HG03354 (cell line): Measurements from ENCODE around the gene DGCR8.
A peak's percentile ranks its signal among the peaks of the same experiment; 100 is the strongest.
"Not testable (repeated sequence)": the region's sequence is repeated elsewhere in the genome, so short reads cannot be mapped to it uniquely, and the experiment has no call there.

ENCODE experiments used
- ATAC-seq: cut with Tn5 transposase; IDR thresholded peaks from one replicate; pipeline ENCODE4 v1.9.1; 2021; ENCODE audit warnings: mild to moderate bottlenecking; ENCODE audit not compliant: unreplicated experiment, poor library complexity, severe bottlenecking

Gene DGCR8

DNA sequence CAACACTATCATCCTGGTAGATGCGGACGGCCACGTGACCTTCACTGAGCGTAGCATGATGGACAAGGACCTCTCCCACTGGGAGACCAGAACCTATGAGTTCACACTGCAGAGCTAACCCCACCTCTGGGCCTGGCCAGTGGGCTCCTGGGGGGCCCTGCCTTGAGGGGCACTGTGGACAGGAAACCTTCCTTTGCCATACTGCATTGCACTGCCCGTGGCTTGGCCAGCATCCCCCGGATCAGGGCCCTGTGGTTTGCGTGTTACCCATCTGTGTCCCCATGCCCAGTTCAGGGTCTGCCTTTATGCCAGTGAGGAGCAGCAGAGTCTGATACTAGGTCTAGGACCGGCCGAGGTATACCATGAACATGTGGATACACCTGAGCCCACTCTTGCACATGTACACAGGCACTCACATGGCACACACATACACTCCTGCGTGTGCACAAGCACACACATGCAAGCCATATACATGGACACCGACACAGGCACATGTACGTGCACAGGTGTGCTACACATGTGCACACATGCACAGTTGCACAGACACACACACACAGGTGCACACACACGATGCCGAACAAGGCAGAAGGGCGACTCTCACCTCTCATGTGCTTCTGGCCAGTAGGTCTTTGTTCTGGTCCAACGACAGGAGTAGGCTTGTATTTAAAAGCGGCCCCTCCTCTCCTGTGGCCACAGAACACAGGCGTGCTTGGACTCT is 15.3 kb upstream of the DGCR8 start:
- ATAC-seq: no peak

DNA sequence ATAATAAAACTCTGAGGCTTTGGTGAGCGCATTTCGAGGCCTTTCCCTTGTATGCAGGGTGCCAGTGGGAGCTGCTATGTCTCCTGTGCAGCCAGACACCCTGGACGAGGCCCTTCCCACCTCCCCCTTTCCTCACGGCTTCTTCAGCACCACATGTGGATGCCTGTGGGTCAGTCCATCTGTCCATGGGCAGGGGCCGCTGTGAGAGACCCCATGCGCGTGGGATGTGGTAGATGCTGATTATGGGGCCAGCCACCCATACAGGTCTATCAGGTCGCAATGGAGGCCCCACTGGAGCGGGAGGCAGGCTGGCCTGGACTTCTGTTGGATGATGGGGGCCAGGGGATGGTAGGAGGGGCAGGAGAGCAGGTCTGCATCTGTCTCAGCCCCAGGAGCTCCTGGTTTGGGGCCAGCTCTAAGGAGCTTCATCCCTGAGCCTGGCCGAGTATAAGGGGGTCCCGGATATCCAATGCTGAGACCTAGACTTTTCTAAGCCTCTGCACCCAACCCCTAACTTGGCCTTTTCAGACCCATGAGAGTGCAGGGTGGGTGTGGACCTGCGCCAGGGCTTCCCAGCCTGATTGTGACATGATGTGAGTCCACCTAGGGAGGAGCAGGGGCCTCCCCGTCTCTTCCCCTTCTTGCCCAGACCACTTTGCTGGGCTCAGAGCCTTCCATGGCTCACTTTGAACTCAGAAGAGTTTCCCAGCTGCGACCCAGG is 14.0 kb upstream of the DGCR8 start:
- ATAC-seq: no peak

DNA sequence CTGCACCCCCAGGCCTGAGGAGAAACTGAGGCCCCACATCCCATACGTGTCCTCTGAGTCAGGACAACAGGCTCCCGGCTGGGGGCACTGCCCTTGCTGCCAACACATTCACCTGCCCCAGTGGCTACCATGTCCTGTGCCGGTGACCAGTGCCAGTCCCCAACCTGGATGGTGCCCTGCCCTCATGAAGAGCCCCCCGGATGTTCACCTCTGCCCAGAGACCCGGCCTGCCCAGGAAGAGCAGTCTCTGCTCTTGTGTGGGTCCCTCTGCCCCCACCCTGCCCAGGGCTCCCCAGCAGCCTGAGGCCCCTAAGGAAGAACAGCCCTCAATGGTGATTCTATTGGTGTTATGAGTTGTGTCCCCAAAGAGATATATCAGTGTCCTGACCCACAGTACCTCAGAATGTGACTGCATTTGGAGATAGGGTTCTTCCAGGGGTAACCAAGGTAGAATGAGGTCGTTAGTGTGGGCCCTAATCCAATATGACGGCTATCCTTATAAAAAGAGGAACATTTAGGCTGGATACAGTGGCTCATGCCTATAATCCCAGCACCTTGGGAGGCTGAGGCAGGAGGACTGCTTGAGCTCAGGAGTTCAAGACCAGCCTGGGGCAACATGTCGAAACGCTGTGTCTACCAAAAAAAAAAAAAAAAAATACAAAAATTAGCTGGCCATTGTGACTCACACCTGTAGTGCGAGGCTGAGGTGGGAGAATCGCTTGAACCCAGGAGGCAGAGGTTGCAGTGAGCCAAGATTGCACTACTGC is 13.2 kb upstream of the DGCR8 start:
- no peak for ATAC-seq

DNA sequence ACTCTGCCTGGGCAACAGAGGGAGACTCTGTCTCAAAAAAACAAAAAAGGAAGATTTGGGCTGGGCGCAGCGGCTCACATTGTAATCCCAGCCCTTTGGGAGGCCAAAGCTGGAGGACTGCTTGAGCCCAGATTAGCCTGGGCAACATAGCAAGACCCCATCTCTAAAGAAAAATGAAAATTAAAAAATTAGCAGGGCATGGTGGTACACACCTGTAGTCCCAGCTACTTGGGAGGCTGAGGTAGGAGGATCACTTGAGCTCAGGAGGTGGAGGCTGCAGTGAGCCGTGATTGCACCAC is 12.7 kb upstream of the DGCR8 start:
- not testable (repeated sequence) for ATAC-seq

DNA sequence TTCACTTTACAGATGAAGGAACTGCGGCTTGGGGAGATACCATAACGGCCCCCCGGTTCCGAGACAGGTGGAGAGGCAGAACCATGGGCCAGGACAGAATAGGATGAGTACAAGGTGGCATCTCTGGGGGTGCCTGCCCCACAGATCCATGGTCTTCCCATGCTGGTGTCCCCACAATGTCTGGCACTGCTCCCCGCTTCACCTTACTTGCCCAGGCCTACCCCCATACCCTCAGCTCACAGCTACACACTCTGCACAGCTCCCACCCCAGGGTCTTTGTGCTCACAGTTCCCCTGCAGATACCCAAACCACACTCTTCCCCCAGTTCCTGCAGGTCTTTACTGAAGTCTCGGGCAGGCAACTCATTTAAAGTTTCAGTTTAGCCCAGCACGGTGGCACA is 11.4 kb upstream of the DGCR8 start:
- ATAC-seq: no peak

DNA sequence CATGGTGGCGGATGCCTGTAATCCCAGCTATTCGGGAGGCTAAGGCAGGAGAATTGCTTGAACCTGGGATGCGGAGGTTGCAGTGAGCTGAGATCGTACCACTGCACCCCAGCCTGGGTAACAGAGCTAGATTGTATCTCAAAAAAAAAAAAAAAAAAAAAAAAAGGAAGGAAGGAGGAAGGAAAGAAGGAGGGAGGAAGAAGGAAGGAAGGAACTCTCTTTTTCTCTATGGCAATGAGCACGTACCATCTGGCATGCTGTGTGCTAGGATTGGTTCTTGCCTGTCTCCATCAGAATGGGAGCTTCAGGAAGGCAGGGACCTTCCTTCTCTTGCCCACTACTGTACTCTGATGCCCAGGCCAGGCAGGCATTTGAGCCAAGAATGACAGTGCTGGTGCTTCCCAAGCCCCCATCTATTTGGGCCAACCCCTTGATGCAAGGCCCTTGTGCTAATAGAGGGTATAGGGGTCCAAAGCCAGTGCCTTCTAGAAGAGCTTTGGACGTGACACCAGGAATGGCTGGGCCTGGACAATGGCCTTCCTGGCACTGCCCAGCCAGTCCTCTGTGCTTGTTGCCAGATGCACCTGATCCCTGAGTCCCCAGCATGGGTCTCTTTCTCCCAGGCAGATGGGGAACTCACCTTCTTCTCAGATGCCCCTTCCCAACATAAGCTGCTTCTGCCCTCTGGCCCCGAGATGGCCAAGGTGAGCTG is 10.6 kb upstream of the DGCR8 start:
- ATAC-seq: no peak

DNA sequence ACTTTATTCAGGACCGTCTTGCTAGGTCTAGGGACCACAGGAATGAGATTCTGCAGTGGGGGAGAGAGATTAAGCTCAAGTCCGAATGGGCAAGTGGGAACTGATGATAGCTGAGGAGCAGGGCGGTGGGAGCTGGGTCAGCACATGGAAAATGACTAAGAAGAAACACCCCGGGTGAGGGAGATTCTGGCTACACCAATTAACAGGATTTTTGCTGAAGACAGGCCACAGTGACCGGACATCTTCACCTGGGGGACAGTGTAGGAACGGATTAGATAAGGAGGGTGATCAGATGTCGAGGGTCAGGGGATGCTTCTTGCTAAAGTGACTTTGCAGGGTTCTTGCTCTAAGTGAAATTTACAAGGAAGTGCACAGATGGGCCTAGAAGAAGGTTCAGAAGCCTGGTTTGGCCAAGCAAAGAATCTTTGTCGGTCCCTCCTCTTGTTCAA is 8.5 kb upstream of the DGCR8 start:
- no peak for ATAC-seq

DNA sequence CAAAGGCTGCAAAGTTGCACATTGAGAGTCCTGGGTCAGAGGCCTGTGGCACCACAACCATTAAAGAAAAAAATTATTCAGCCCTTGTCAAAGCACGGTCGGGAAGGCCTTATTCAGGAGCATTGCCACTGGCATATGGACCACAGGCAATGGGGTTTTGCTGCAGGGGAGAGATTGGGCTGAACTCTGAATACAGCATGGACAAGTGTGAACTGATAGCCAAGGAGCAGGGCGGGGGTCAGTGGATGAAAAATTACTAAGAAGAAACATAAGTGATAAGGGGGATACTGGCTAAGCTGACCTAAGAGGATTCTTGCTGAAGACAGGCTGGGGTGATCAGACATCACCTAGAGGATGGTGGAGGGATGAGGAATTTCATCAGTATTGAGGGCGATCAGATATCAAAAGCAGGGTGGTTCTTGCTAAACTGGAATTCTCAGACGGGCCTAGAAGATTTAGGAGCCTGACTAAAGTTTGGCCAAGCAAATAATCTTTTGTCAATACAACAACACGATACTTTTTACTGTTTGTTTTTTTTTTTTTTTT is 3.3 kb upstream of the DGCR8 start:
- no peak for ATAC-seq

DNA sequence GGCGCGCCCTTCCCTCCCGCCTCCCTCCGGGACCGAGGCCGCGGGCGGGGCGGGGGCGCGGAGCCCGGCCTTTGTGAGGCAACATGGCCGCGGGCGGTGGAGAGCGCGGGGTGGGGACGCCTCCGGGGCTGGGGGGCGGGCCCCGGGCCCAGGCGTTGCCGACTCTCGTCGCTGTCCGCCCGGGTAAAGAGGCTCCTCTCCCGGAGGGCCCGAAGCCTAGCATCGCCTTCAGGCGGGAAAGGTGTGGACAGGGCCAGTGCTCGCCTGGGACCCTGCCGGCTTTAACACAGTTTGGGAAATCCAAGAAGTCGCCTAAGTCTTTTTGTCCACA is 369 bp downstream of the DGCR8 start:
- peak; percentile 72 for ATAC-seq

DNA sequence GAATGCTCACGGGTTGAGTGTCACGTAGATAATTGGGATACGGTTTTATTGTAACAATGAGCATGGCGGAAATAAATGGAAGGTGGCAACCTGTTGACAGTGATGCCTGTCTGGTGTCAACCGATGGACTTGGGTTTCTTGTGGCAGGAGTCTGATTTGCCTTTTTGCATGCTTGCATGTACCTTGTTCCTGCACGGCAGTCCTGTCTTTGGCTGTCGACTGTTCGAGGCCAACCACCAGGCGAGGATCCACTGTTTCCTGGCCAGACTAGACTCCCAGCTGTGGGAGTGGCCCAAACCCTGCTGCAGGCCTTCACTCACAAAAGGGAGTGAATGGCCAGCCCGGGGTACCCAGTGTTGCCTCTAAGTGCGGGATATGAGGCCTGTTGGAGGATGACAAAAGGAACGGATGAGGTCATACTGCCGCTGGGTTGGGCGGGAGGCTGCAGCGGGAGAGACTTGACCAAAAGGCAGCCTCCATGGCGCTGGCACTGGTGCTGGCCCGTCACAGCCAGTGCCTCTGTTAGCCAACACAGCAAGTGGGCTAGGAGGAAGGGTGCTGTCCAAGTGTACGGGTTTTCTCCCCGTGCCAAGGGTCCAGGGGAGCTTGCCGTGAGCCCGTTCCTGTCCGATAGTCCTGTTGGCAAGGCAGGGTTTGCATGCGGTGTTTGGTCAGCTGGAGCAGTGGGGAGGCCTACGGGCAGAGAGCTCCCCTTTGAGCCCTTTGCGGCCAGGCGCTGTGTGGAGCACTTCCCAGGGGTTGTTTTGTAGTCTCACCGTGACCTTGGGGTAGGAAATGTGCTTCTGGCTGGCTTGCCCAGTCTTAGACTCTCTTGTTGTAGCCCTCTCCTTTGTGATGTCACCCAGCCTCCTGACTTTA is 974 bp downstream of the DGCR8 start:
- no peak for ATAC-seq

DNA sequence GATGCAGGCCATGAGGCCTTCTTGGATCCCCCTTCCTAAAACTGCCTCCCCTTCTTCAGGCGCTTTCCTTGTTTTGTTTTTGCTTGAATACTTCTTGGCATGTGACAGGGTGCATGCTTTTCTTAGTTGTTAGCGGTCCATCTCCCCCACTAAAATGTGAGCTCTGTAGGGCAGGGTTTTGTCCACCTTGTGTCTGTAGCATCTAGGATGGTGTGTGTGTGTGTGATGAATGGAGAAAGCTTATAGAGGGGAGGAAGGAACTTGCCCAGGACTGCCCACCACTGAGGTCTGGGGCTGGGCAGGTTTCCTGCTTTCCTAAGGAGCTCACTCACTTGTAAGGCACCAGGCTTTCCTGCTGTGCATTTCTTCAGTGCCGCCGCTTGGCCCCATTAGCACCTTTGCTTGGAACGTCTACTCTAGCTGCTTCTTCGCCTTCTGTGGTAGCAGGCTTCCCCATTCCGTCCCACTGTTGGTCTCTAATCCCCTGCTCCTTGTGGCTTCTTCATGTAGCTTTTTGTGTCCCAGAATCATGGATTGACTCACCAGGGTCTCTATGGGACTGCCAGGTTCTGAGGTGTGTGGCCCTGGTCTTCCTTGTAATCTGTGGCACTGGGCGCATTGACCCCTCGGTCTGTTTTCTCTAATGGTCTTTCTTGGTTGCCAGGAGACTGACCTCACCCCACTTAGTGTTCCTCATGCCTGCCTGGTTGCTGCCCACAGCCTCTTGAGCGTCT is 3.3 kb downstream of the DGCR8 start:
- no peak for ATAC-seq

DNA sequence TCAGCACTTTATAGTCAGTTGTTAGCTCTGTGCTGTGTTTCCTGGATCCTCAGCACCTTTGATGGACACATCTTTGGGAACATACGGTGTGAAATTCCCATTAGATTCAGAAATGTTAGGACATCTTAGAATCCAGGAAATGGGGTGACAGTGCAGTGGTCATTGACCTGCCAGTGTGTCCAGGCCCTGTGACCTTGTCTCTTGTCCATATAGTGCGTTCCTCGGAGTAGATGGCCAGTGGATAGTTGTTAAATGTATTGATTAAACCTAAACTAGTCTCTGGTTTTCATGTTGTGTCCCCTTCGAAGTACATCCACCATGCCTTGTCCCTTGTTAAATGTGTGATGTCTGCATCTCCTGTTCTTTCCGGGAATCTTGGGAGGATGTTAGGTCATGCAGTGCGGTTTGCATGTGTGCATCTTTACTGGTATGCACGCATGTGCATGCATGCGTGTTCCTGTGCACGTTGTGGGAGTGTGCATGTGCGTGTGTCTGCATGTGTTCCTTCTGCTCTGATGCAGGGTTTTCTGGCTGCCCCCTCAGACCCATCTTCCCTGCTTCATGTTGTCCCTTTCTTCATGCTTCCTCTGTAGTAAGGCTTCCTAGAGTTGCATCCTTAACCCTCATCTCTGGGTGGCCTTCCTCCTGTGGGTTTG is 4.0 kb downstream of the DGCR8 start:
- no peak for ATAC-seq

DNA sequence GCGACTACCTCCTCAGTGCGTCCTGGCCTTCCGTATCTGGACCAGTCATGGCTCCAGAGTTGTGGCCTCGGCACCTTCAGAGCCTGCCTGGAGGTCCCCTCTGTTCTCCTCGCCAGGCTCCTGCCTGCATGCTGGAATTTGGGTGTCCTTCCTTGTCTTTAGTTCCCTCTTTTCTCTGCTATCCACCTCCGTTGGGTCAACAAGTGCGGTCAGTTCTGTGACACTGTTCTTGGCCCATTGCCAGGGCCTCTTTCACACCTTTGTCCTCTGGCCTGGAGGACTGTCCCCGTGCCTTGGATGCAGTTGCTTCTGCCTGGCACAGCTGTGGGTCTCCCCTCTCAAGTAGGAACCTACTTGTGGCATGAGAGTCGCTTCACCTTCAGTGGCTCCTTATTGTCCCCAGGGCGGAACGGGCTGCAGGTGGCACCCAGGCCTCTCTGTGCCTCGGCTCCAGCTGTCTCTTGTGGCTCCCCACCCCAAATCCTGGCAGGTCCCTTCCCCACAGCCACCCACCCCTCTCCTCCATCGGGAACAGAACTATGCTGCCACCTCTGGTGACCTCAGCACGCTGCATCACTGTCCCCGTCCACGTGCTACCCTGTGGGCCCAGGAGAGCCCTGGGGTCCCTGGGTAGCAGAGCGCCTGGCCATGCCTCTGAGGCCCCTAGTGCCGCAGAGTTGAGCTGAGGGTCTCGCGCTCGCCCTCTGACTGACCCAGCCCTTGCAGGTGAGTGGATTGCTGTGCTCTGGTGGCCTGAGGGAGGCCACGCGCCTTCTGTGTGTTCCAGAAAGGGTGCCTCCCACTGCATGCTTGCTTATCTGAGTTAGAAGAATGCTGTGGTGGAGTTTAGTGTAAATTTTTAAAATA is 4.7 kb downstream of the DGCR8 start:
- no peak for ATAC-seq

DNA sequence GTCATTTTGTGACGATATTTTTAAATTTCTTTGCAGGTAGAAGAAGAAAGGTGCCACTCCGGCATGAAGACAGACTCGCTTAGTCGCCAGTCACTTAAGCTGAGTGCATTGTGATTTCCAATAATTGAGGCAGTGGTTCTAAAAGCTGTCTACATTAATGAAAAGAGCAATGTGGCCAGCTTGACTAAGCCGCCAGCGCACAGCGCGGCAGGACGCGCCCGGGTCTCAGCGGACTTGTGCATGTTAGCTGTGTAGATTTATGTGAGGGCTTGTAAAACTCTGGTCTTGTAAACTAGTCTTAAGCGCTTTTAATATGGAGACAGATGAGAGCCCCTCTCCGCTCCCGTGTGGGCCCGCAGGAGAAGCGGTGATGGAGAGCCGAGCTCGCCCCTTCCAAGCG is 5.6 kb downstream of the DGCR8 start:
- ATAC-seq: no peak

DNA sequence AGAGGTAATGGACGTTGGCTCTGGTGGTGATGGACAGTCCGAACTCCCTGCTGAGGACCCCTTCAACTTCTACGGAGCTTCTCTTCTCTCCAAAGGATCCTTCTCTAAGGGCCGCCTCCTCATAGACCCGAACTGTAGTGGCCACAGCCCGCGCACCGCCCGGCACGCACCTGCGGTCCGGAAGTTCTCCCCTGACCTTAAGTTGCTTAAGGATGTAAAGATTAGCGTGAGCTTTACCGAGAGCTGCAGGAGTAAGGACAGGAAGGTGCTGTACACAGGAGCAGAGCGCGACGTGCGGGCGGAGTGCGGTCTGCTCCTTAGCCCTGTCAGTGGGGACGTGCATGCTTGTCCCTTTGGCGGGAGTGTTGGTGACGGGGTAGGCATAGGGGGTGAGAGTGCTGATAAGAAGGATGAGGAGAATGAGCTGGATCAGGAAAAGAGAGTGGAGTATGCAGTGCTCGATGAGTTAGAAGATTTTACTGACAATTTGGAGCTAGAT is 6.1 kb downstream of the DGCR8 start:
- no peak for ATAC-seq

DNA sequence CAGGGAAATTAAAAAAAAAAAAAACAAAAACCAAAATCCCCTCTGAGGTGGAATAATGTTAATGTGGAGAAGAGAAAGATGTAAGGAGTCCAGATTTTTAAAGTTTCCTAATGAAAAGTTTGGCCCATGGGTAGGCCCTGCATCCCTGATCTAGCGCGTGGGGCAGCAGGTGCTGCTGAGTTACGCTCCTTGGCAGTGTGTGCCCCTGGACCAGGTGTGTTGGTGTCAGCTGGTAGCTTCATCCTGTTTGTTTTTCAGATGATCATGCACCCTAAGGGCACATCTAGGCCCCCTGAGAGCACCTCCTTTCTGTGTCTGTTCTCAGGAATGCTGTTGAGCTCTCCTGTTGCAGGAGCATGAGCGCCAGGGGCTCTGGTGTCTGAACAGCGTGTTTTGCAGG is 6.7 kb downstream of the DGCR8 start:
- ATAC-seq: no peak
